ENCODE results near the gene PDIA5. TPM values are rescaled to one million over a fixed set of nuclear protein-coding genes. Genes with fewer than 3 reads are reported as not detected.

Gene PDIA5
- total RNA-seq, 6 donors from 2014 or later = 25.1 to 38.8 (median 32.9) TPM

DNA sequence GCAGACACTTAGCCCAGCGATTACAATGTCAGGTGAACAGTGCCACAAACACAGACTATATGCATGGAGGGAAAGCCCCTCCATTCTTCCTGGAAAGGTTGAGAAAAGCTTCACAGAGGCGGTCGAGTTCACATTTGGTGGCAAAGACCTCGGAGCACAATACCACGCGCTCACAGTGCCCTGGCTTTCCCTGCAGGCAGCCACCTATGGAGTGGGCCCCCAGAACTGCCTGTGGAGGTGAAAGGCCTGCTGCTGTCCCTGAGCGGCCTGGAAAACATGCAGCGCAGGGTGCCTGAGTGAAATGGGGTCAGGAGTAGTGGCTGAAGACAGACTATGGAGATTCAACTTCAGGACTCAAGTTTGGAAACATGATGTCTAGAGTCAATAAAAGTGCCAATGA is 26.9 kb downstream of the PDIA5 start:
- no peaks in the 10 kb centered on the region for H3K9me3 ChIP-seq
- no peak for DNase-seq
- no peak overlapping the region for H3K27ac ChIP-seq
- TF ChIP-seq, protein P1, sequence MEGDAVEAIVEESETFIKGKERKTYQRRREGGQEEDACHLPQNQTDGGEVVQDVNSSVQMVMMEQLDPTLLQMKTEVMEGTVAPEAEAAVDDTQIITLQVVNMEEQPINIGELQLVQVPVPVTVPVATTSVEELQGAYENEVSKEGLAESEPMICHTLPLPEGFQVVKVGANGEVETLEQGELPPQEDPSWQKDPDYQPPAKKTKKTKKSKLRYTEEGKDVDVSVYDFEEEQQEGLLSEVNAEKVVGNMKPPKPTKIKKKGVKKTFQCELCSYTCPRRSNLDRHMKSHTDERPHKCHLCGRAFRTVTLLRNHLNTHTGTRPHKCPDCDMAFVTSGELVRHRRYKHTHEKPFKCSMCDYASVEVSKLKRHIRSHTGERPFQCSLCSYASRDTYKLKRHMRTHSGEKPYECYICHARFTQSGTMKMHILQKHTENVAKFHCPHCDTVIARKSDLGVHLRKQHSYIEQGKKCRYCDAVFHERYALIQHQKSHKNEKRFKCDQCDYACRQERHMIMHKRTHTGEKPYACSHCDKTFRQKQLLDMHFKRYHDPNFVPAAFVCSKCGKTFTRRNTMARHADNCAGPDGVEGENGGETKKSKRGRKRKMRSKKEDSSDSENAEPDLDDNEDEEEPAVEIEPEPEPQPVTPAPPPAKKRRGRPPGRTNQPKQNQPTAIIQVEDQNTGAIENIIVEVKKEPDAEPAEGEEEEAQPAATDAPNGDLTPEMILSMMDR (IDR thresholded peaks at IDR 0.05) = no peak
- no peak for TF ChIP-seq POLR2AphosphoS5 (IDR thresholded peaks at IDR 0.05)
- no peak for TF ChIP-seq POLR2A (IDR thresholded peaks at IDR 0.05)
- no peak for TF ChIP-seq EP300 (IDR thresholded peaks at IDR 0.05)
- peaks cover 0 to 28% (median 11%) of the 10 kb centered on the region in 4 donors for H3K36me3 ChIP-seq
- peaks cover 32 to 48% (median 38%) of the 10 kb centered on the region in 4 donors for H3K4me1 ChIP-seq
- no peak for ATAC-seq (ENCODE audit: low FRiP score in 2 of 2)
- no peak overlapping the region for H3K4me3 ChIP-seq
- H3K27me3 ChIP-seq = no peaks in the 10 kb centered on the region
- 95% methylated on average over 8 of the region's 8 CpGs for WGBS, 2 donors

DNA sequence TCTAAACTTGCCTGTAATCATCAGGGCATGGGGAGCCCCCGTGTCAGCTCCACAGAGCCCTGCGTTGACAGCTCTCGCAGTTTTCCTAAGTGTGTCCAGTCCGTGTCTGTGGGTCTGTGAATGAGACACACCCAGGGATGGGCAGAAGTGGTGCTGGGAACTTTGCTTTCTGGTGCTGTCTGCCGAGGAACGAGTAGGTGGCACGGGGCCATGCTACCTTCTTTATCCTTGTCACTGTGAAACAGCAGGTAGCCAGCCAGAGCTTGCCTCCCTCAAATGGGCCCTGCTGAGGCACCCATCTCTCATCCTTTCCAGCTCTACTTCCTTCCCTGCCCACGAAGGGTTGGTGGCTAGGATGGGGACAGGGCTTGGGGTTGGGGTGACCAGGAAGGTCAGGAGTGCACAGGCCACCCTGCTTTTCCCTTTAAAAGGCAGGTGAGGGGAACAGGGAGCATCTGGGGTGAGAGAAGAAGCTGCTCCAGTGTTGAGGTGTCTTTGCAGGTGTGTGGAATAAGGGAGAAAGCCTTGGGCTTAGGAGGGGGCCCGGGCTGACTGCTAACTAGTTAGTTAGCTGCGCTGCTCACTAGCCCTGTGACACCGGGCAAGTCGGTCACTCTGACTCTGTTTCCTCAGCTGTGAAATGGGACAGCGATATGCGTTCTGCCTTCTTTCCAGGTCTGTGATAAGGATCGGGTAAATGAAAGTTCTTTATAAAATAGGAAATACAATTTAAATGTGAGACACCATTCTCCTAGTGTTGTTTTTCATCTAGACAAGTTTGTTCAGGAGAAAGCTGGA is 27.9 kb downstream of the PDIA5 start:
- Histone ChIP-seq H3K36me3 (peaks cover 0 to 30% (median 11%) of the 10 kb centered on the region in 4 donors), H3K27me3 (no peaks in the 10 kb centered on the region), H3K27ac (no peak overlapping the region), H3K9me3 (no peaks in the 10 kb centered on the region), H3K4me1 (peaks cover 35 to 51% (median 38%) of the 10 kb centered on the region in 4 donors), H3K4me3 (no peak overlapping the region)
- 92 to 94% methylated on average over 15 of the region's 15 CpGs for WGBS, 2 donors
- DNase-seq (no peak), ATAC-seq (ENCODE audit: low FRiP score in 2 of 2) (no peak)
- TF ChIP-seq, protein P1 (IDR thresholded peaks at IDR 0.05) = no peak
- no peak for TF ChIP-seq POLR2A (IDR thresholded peaks at IDR 0.05)

DNA sequence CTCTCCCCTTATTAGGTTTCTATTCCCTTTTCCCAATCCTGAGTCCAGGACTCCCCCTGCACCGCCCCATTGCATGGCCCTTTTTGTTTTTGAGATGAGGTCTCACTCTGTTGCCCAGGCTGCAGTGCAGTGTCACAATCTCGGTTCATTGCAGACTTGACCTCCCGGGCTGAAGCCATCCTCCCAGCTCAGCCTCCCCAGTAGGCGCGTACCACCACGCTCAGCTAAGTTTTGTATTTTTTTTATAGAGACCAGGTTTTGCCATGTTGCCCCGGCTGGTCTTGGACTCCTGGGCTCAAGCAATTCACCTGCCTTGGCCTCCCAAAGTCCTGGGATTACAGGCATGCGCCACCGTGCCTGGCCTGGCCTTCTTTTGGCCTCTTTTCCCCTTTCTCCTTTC is 29.3 kb downstream of the PDIA5 start:
- TF ChIP-seq EP300 (IDR thresholded peaks at IDR 0.05) = no peak
- TF ChIP-seq POLR2AphosphoS5 (IDR thresholded peaks at IDR 0.05) = no peak
- TF ChIP-seq POLR2A (IDR thresholded peaks at IDR 0.05) = no peak
- TF ChIP-seq, protein P1 (IDR thresholded peaks at IDR 0.05) = no peak
- Histone ChIP-seq H3K4me1 (peaks cover 22 to 41% (median 27%) of the 10 kb centered on the region in 4 donors), H3K27ac (peak overlapping the region in 1 of 4 donors; percentile 6), H3K9me3 (no peaks in the 10 kb centered on the region), H3K36me3 (peaks cover 0 to 36% (median 11%) of the 10 kb centered on the region in 4 donors), H3K4me3 (no peak overlapping the region), H3K27me3 (no peaks in the 10 kb centered on the region)
- 94 to 97% methylated on average over 9 of the region's 9 CpGs for WGBS, 2 donors
- ATAC-seq (ENCODE audit: low FRiP score in 2 of 2) (no peak), DNase-seq (no peak)

DNA sequence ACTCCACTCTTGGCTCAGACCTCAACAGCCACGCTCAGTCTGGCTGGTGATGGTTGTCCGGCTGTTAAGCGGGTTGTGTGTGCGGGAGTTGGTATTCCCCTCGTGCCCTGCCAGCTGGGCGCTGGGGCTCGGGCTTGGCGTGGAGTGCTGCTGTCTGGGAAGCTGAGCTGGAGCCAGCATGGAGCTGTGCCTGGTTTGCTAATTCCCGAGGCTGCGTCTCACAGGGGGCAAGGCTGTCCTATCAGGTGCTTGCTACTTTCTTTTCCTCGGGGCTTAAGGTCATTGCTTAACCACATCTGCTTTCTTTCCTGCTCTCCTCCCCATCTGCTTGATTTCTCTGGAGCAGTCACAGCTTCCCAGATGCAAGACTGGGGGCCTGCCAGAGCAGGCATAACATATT is 29.9 kb downstream of the PDIA5 start:
- no peaks in the 10 kb centered on the region for H3K9me3 ChIP-seq
- peak overlapping the region in 1 of 4 donors; percentile 6 for H3K27ac ChIP-seq
- TF ChIP-seq POLR2A (IDR thresholded peaks at IDR 0.05) = no peak
- no peak for TF ChIP-seq EP300 (IDR thresholded peaks at IDR 0.05)
- no peak for TF ChIP-seq POLR2AphosphoS5 (IDR thresholded peaks at IDR 0.05)
- TF ChIP-seq, protein P1 (IDR thresholded peaks at IDR 0.05) = no peak
- peaks cover 22 to 39% (median 26%) of the 10 kb centered on the region in 4 donors for H3K4me1 ChIP-seq
- no peak overlapping the region for H3K4me3 ChIP-seq
- H3K36me3 ChIP-seq = peaks cover 0 to 33% (median 11%) of the 10 kb centered on the region in 4 donors
- WGBS, 2 donors = 24 to 42% methylated on average over 10 to 11 of the region's 11 CpGs
- DNase-seq (peak in 1 of 2 donors; percentile 77), ATAC-seq (ENCODE audit: low FRiP score in 2 of 2) (no peak)
- no peaks in the 10 kb centered on the region for H3K27me3 ChIP-seq

All from upper lobe of left lung (tissue), 6 donors.